Stimulated activated CD8-positive, alpha-beta memory T cell treated with anti-CD3 and anti-CD28 coated beads, Interleukin-15, amount 100 ng/mL, for 1 hour (primary cell): ENCODE data around the gene IQCH.
"Not testable (repeated sequence)": the region's sequence is repeated elsewhere in the genome, so short reads cannot be mapped to it uniquely, and the experiment has no call there.

Source experiments
- DNase-seq: peaks from one replicate; pipeline ENCODE4 v3.0.0-alpha.2; 2020; ENCODE audit warnings: low read depth

The IQCH gene

DNA sequence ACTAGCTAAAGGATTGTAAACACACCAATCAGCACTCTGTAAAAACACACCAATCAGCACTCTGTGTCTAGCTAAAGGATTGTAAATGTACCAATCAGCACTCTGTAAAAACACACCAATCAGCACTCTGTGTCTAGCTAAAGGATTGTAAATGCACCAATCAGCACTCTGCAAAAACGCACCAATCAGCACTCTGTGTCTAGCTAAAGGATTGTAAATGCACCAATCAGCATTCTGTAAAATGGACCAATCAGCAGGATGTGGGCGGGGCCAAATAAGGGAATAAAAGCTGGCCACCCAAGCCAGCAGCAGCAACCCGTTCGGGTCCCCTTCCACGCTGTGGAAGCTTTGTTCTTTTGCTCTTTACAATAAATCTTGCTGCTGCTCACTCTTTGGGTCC is 8.0 kb upstream of the IQCH start:
- not testable (repeated sequence) for DNase-seq

DNA sequence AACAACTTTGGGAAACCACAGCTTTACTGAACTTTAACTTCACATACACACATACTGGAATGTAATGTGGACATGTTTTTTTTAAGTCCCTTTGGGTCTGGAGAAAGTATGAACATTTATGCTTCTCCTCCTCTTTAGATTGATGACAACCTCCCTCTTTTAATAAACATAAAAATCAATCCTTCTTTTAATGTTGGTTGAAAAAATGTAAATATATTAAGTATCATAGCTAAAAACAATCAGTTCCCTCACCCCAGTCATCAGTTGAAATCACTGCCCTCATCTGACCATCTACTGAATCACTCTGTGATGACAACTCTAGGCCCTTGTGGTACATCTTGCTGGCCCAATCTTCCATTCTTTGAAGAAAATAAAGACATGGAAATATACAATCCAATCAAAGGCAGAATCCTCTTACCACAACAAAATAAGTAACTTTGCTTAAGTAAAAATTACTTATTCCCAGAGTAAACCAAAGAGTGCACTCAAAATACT is 6.5 kb upstream of the IQCH start:
- no peak for DNase-seq

DNA sequence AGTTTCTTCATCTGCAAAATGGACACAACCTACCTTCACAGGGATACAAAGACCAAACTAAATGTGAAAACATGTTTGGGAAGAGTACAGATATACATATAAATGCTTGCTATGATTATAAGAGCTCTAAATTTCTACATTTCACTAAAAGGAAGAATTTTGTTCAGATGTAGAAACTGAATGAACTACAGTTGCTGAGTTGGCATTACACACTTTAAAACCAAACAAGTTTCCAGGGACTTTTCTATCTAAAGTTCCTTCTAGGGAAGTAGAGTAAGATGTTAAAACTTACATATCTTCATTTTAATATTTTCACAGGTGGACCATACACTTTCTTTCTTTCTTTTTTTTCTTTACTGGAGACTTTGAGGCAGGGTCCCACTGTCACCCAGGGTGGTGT is 4.8 kb upstream of the IQCH start:
- DNase-seq, result no peak

DNA sequence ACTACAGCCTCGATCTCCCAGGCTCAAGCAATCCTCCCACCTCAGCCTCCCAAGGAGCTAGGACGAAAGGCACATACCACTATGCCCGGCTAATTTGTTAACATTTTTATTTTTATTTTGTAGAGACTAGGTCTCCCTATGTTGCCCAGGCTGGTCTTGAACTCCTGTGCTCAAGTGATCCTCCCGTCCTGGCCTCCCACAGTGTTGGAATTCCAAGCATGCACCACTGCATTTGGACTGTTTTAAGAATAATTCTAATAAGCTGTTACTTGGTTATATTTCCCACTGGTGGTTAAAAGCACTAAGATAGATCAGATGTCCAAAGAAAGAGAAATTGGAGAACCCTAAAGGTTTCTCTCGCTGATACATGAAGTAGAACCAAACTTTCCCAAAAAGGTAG is 3.3 kb upstream of the IQCH start:
- DNase-seq, result no peak

DNA sequence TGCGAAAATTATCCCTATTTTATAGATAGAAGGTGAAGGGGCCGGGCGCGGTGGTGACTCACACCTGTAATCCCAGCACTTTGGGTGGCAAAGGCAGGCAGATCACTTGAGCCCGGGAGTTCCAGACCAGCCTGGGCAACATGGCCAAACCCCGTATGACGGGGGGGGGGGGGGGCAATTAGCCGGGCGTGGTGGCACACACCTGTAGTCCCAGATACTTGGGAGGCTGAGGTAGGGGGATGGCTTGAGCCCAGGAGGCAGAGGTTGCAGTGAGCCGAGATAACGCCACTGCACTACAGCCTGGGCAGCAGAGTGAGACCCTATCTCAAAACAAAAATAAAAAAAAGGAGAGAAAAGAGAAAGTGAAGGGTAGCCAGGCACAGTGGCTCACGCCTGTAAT is 1.5 kb upstream of the IQCH start:
- no peak for DNase-seq

DNA sequence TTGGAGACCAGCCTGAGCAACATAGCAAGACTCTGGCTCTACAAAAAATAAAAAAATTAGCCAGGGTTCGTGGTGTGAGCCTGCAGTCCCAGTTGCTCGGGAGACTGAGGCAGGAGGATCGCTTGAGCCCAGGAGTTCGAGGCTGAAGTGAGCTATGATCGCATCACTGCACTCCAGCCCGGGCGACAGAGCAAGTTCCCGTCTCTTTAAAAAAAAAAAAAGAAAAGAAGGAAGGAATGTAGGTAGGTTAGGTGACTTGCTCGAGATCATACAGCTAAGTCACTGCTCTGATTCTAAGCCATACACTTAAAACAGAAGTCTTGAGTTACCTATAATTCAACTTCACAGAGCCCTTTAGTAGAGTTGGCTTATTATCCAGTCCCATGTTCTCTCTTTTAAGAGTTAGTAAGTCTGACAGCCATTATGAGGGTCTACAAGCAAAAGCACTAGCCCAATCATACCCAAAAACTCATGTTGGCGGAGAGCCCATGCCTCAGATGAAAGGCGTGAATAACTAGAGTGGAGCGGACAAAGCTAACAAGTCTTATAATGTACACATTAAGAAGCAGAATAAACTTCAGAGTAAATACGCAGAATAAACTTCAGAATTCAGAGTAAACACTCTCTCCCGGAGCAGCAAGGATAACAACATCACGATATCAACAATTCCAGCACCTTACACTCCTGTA is 893 bp upstream of the IQCH start:
- no peak for DNase-seq

DNA sequence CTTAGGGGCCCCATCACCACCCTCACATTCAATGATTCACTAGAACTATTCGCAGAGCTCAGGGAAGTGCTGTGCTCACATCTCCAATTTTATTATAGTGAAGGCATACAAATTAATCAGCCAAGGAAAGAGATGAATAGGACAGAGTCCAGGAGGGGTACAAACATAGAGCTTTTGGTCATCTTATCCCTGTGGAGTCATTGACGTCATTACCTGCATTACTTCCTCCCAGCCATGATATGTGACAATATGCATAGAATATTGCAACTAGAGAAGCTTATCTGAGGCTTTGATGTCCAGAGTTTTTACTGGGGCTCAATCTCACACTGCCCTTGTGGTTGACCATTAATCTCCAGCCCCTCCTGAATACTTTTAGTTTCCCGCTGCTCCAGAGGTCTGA is 1.5 kb downstream of the IQCH start:
- DNase-seq, result no peak

DNA sequence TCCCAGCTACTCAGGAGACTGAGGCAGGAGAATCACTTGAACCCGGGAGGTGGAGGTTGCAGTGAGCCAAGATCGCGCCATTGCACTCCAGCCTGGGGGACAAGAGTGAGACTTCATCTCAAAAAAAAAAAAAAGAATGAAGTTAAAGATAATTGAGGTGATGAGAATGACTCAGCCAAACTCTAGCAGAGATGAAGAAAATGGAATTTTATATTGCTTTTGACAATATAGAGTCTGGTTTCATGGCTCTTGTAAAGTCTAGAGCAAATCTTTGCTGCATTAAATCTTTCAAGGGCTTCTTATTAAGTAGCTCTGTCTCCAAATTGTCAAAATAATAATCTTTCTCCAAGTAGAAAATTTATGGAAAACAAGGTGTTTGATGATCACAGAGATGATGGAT is 3.8 kb downstream of the IQCH start:
- not testable (repeated sequence) for DNase-seq

DNA sequence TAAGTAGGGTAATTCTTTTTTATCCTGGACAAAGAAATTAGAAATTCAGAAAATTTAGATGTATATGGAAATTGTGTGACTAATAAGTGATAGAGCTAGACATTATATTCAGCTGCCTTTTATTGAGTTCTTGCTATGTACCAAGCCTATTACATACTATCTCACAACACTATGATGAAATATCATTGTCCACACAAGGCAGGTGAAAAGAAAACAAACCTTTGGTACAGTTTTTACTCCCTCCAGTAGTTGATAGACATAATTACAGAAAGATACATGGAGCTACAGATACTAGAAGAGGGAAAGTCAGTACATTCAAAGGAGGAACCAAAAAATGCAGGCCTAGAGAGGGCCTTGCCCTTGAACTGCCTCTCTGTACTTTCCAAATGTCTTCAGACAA is 4.8 kb downstream of the IQCH start:
- no peak for DNase-seq

DNA sequence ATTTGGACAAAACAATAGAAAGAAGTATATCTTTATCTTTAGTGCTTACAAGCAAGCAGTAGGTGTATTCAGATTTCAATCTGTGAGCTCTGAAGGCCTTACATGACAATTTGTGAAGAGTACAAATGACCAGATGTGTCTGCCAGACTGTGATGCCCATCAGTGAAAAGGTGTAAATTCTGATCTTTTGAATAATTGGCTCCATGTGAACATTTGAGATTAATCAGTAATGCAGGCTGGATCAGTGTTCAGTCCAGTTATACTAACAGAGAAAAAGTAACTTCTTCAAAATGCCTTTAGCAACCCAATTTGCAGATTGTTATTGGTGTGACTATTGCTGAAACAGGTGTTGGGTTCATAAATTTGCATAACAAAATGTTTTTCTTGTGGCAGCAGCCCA is 5.2 kb downstream of the IQCH start:
- DNase-seq, result no peak

DNA sequence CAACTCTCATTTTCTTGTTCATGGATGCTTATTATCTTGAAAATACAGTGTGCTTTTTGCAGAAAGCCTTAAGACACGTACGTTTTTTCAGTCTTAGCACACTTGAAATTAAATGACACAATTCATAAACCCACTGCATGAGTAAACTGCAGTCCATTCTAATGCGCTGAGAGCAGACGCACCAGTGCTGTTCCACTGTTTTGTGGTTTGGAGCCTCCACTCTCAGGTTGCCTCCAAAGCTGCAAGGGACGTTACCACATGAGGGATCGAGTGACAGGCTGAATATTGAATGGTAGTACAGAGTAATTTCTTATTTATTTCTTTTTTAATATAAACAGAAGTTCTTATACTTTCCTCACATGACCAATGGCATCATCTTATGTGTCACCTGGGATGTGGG is 12.3 kb downstream of the IQCH start:
- no peak for DNase-seq

DNA sequence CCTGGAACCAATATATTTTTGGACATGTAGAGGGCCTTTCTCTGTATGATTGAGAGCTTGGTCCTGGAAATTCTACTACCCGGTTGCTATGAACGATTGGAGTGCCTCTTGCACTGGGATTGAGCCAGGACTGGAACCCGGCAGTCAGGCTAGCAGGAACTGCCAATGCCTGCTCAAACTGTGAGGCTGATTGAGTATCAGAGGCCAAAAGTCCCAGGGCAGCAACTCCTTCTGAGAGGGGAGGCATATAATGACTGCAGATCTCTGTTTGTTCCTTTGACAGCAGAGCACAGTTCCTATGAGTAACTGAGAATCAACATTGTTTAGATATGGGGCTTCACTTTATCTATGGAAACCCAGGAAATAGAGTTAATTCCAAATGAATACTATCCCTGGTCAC is 12.9 kb downstream of the IQCH start:
- no peak for DNase-seq

DNA sequence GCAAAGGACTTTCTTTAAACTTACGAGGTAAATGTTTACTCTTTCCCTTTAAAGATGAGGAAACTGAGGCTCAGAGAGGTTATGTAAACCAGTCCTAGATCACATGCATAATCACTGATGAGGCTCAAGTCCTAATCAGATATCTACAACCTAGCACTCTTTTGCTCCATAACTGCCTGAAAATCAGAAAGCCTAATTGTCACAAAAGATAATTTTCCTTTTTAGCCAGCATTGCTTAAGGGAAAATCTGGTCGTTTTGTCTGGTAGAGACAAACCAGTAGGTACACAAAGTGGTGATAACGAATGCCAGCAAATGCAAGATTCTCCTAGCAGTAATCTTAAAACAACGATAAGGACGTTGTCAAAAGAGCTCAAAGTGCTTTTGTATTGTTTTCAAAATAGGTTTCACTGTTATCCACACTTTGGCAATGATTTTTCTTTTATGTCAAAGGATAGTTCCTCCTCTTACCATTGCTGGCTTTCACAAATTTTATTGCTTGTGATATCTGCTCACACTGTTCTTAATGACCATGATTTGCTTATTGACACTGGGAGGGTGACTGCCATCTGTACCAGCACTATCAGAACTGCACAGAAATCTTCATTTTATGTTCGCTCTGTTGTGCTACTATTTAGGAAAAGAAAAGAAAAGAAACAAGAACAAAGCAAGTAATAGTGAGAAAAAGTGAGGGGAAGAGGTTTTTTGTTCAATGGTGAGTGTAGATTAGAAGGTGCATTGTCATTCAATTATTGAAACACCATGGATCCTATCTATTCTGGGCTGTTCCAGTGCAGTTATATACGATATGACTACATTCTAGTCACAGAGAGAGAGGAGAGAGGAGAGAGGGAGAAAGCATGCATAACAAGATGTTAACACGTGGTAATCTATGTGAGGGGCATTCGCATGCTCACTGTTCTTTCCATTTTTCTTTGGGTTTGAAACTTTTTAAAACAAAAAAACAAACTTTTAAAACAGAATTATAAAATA is 13.7 kb downstream of the IQCH start:
- no peak for DNase-seq

DNA sequence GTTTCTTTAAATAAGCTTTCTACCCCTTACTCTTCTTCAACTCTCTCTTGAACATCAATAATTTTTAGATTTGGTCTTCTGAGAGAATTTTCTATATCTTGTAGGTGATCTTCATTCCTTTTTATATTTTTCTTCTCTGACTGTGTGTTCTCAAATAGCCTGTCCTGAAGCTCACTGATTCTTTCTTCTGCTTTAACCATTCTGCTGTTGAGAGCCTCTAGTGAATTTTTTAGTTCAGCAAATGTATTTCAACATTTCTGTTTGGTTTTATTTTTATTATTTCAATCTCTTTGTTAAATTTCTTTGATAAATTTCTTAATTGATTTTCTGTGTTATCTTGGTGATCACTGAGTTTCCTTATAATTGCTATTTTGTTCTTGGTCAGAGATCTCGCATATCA is 19.6 kb downstream of the IQCH start:
- DNase-seq, result no peak

DNA sequence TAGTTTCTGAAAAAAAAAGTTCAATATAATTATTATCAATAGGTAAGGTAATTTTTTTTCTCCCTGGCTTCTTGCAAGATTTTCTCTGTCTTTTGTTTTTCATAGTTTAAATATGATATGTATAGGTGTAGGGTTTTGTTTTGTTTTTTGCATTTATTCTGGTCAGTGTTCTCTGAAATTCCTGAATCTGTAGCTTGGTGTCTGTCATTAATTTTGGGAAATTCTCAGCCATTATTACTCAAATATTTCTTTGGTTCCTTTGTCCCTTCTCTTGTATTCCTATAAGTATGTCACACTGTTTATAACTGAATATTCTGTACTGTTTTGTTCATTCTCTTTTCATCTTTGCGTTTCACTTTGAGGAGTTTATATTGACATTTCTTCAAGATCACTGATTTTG is 22.1 kb downstream of the IQCH start:
- no peak for DNase-seq

DNA sequence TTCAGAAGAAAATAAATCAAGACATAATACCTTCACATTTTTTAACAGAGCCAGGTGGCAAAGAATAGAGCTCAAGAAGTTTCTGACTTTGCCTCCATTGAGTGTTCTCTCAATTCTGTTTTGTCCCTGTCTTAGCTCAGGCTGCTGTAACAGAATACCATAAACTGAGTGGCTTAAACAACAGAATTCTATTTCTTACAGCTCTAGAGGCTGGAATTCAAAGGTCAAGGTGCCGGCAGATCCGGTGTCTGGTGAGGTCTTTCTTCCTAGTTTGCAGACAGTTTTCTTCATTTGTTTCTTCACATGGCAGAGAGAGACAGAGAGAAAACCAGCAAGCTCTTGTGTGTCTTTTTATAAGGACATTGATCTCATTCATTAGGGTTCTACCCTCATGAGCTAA is 25.6 kb downstream of the IQCH start:
- DNase-seq, result no peak

DNA sequence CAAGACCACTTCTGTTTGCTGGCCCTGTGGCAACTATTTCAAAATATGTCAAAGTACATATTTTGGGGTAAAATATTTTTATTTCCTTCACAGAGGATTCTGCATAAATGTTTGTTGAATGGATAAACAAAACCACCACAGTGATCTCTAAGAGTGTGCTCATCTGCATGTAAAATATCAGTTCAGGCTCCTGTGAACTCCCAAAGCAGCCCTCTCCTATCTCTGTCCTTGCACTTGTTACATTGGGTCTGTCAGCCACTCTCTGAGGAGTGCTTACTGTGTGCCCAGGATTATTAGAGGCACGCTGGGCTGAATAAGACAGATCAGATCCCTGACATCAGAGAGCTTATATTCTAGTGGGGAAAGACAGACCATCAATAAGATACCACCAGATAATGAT is 27.1 kb downstream of the IQCH start:
- no peak for DNase-seq

DNA sequence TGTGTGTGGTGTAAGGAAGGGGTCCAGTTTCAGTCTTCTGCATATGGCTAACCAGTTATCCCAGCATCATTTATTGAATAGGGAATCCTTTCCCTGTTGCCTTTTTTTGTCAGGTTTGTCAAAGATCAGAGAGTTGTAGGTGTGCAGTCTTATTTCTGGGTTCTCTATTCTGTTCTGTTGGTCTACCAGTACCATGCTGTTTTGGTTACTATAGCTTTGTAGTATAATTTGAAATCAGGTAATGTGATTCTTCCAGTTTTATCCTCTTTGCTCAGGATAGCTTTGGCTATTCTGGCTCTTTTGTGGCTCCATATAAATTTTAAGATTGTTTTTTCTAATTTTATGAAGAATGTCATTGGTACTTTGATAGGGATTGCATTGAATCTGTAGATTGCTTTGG is 31.0 kb downstream of the IQCH start:
- DNase-seq, result not testable (repeated sequence)

DNA sequence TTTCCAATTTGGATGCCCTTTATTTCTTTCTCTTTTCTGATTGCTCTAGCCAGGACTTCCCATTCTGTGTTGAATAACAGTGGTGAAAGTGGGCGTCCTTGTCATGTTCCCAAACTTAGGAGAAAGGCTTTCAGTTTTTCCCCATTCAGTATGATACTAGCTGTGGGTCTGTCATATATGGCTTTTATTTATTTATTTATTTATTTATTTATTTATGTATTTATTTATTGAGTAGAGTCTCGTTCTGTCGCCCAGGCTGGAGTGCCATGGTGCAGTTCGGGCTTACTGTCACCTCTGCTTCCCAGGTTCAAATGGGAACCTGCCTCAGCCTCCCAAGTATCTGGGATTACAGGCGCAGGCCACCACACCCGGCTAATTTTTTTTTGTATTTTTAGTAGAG is 31.8 kb downstream of the IQCH start:
- not testable (repeated sequence) for DNase-seq

DNA sequence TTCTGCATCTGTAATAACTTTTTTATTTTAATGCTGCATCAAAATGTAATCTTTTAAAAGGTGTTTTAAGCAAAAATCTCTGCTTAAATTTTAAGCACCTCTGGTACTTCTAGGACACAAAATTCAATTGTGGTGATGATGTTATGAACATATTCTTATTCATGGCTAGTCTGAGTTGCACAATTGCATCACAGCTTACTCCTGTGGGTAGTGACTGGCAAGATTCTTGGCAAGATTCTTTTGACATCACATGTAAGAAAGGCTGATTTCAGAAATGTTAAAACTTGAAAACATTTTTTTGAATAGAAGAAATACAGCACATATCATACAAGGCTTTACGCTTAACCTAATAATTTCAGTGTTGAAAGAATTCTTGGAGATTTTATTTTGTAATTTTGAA is 35.7 kb downstream of the IQCH start:
- no peak for DNase-seq

DNA sequence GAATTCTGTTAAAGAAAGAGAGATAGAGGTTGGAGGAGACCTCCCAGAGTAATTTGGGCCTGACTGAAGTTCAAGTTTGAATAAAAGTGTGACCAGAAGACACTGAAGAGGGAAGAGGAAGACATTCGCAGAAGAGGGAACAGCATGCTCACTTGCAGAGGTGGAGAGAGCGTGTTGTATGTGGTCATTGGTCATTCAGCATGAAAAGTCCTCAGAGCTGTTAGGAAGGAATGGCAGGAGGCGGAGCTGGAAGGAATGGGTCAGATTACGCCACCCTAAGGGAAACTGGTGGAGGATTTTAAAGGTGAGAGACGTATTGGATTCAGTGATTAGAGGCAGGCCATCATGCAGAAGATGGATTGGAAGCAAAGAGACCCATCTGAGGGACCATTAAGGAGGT is 41.6 kb downstream of the IQCH start:
- no peak for DNase-seq

DNA sequence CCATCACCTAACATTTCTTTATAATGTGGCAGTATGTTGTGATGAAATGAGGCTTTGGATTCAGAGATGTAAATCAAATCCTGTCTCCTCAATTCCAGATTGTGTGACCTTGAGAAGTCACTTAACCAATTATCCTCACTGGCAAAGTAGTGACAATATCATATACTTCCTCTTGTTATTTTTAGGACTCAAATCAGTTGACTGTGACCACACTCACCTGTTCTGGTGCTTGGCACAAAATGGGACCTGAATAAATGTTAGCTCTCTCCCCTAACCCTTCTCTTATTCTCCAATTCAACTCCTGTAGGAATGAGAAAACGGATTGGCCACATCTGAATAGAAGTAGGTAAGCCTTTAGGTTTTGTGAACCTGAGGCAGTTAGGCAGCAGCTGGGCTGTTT is 42.1 kb downstream of the IQCH start:
- no peak for DNase-seq

DNA sequence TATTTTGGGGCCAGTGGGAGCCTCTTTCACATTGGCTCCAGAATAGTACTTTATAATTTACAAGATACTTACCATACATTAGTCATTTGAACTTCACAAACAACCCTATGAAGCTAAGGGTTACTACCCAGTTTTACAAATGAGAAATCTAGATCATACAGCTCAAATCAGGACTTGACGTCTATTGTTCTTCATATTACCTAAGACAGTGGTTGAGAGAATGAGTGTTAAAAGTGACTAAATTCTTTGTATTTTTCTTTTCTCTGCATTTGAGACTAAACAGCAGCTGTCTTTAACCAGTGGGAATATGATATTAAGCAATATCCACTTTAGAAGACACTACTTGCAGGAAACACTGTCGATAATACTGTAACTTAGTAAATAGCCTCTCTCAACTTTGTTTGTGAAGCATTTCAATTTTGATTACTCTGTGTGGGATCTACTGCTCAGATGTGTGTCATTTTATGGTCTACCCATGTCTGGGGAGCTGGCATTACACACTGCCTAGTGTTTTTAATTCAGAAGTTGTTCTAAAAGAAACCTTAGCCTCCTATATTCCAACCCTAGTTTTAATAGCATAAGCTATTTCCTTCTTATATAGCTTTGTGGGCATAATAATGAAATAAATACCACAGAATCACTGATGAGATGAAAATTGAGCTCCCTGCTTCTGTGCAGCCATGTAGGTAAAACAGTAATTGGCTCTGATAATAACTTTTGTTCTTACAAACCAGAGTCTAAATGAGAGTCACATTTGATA is 45.9 kb downstream of the IQCH start:
- no peak for DNase-seq
